Tibial nerve (tissue), 4 donors: ENCODE measurements around the gene LANCL2. TPM values are rescaled to one million over a fixed set of nuclear protein-coding genes. Genes with fewer than 3 reads are reported as not detected.

Experiments
- DNase-seq, 2 donors: peaks; one replicate each; pipeline ENCODE4 v3.0.0-alpha.2; 2019; ENCODE audit warnings: low spot score in 2 of 2
- H3K27ac ChIP-seq, 4 donors: fragments of 200-600 bp; sonication (generic) in 3 of 4; one replicate each; pipeline ENCODE4 v1.5.1; 2017 to 2019; ENCODE audit warnings: mild to moderate bottlenecking in 1 of 4
- H3K27me3 ChIP-seq, 2 donors: fragments of 200-600 bp; sonication (generic) in 1 of 2; one replicate each; pipeline versions ENCODE4 v1.5.1 to v1.6.0; 2017 to 2019
- H3K36me3 ChIP-seq, 3 donors: fragments of 200-600 bp; sonication (generic); one replicate each; pipeline ENCODE4 v1.5.1; 2018 to 2019
- H3K4me1 ChIP-seq, 4 donors: fragments of 200-600 bp; sonication (generic) in 3 of 4; one replicate each; pipeline ENCODE4 v1.5.1; 2017 to 2019
- H3K4me3 ChIP-seq, 4 donors: fragments of 200-600 bp; sonication (generic) in 3 of 4; one replicate each; pipeline ENCODE4 v1.5.1; 2017 to 2019; ENCODE audit warnings: mild to moderate bottlenecking in 1 of 4, moderate library complexity in 1 of 4
- H3K9me3 ChIP-seq, 4 donors: fragments of 200-600 bp; sonication (generic) in 3 of 4; one replicate each; pipeline ENCODE4 v1.5.1; 2017 to 2019
- CTCF ChIP-seq, 5 experiments: fragments of 200-600 bp in 3 of 5; fragments of 450-650 bp in 2 of 5; sonication (generic) in 3 of 5; IDR thresholded peaks; one replicate each; pipeline ENCODE4 v1.5.1; 2016 to 2019; ENCODE audit warnings: antibody characterized with exemption in 5 of 5, mild to moderate bottlenecking in 3 of 5, moderate library complexity in 2 of 5
- EP300 ChIP-seq, 2 donors: sonication (generic); formaldehyde crosslinking; IDR thresholded peaks; one replicate each; pipeline ENCODE4 v1.6.1; 2017; ENCODE audit warnings: antibody characterized with exemption in 2 of 2, mild to moderate bottlenecking in 1 of 2
- POLR2A ChIP-seq, 2 donors: fragments of 450-650 bp; IDR thresholded peaks; one replicate each; pipeline ENCODE4 v1.6.1; 2017; ENCODE audit warnings: antibody characterized with exemption in 2 of 2, mild to moderate bottlenecking in 2 of 2, moderate library complexity in 2 of 2
- WGBS, 2 donors: methylation state at CpG; one replicate each; pipeline ENCODE4 v1.1.5; 2018; 5-methylcytosine and 5-hydroxymethylcytosine counted together
- total RNA-seq, 4 donors: library from RNA; depleted of rRNA; stranded (reverse); fragments of >200 nt; gene quantifications; one replicate each; pipeline ENCODE4 v1.1.0, GENCODE V29; 2016

Gene LANCL2
- total RNA-seq, 4 donors from 2014 or later, result 6.6 to 17.9 (median 12.6) TPM

- H3K27me3 ChIP-seq, result peaks cover 0 to 5% of the 10 kb centered on the region in 2 donors
- 94 to 96% methylated on average over 8 of the region's 8 CpGs for WGBS, 2 donors
- TF ChIP-seq CTCF (IDR thresholded peaks at IDR 0.05), result no peak
- TF ChIP-seq EP300 (IDR thresholded peaks at IDR 0.05), result no peak
- no peak for TF ChIP-seq POLR2A (IDR thresholded peaks at IDR 0.05)
- H3K36me3 ChIP-seq, result peaks cover 0 to 4% (median 0%) of the 10 kb centered on the region in 3 donors
- peaks cover 0 to 12% (median 0%) of the 10 kb centered on the region in 4 donors for H3K9me3 ChIP-seq
- no peak for DNase-seq
- no peak overlapping the region for H3K27ac ChIP-seq
- no peaks in the 10 kb centered on the region for H3K4me1 ChIP-seq
- H3K4me3 ChIP-seq, result no peak overlapping the region
Measured at GRCh38 chr7:55449992-55450535, 84.9 kb downstream of the LANCL2 start.

- Histone ChIP-seq H3K27me3 (peaks cover 0 to 5% of the 10 kb centered on the region in 2 donors), H3K4me3 (no peak overlapping the region), H3K4me1 (no peaks in the 10 kb centered on the region), H3K9me3 (peaks cover 0 to 39% (median 2%) of the 10 kb centered on the region in 4 donors), H3K27ac (no peak overlapping the region), H3K36me3 (peaks cover 0 to 4% (median 0%) of the 10 kb centered on the region in 3 donors)
- TF ChIP-seq EP300 (IDR thresholded peaks at IDR 0.05) (no peak), POLR2A (IDR thresholded peaks at IDR 0.05) (no peak), CTCF (IDR thresholded peaks at IDR 0.05) (no peak)
- DNase-seq, result no peak
- WGBS, 2 donors, result 90 to 94% methylated on average over 4 of the region's 4 CpGs
Measured at GRCh38 chr7:55452971-55453370, 87.8 kb downstream of the LANCL2 start.

DNA sequence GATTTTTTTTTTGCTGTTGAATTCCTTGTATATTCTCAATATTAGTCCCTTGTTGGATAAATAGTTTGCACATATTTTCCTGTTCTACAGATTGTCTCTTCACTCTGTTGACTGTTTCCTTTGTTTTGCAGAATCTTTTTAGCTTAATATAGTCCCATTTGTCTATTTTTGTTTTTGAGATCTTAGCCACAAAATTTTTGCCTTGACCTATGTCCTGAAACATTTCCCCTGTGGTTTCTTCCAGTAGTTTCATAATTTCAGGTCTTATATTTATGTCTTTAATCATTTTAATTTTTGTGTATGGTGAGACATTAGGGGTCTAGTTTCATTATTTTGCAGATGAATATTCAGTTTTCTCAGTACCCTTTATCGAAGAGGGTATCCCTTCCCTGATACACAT, 92.7 kb downstream of the LANCL2 start:
- TF ChIP-seq POLR2A (IDR thresholded peaks at IDR 0.05) (no peak), CTCF (IDR thresholded peaks at IDR 0.05) (no peak)
- 95 to 100% methylated on average over 1 of the region's 1 CpG for WGBS, 2 donors
- H3K4me3 ChIP-seq, result no peak overlapping the region

GRCh38 chr7:55458351-55458750, 93.2 kb downstream of the LANCL2 start:
- Histone ChIP-seq H3K9me3 (peaks cover 0 to 77% (median 2%) of the 10 kb centered on the region in 4 donors), H3K4me3 (no peak overlapping the region), H3K4me1 (no peaks in the 10 kb centered on the region), H3K27me3 (no peaks in the 10 kb centered on the region), H3K36me3 (no peaks in the 10 kb centered on the region), H3K27ac (no peak overlapping the region)
- DNase-seq, result no peak
- TF ChIP-seq CTCF (IDR thresholded peaks at IDR 0.05) (no peak), EP300 (IDR thresholded peaks at IDR 0.05) (no peak), POLR2A (IDR thresholded peaks at IDR 0.05) (no peak)
- 40 to 61% methylated on average over 1 of the region's 1 CpG for WGBS, 2 donors

More for the DNA sequence above, 92.7 kb downstream of the LANCL2 start:
- no peak for DNase-seq
- Histone ChIP-seq H3K36me3 (no peaks in the 10 kb centered on the region), H3K9me3 (peaks cover 0 to 76% (median 2%) of the 10 kb centered on the region in 4 donors), H3K4me1 (no peaks in the 10 kb centered on the region), H3K27ac (no peak overlapping the region), H3K27me3 (no peaks in the 10 kb centered on the region)

- peaks cover 0 to 50% (median 7%) of the 10 kb centered on the region in 3 donors for H3K36me3 ChIP-seq
- no peak for TF ChIP-seq POLR2A (IDR thresholded peaks at IDR 0.05)
- no peaks in the 10 kb centered on the region for H3K27me3 ChIP-seq
- H3K9me3 ChIP-seq, result peaks cover 0 to 39% (median 0%) of the 10 kb centered on the region in 4 donors
- H3K4me1 ChIP-seq, result no peaks in the 10 kb centered on the region
- DNase-seq, result no peak
- 91 to 94% methylated on average over 3 to 4 of the region's 4 CpGs for WGBS, 2 donors
- no peak overlapping the region for H3K4me3 ChIP-seq
- no peak overlapping the region for H3K27ac ChIP-seq
Measured at GRCh38 chr7:55463686-55464262, 98.6 kb downstream of the LANCL2 start.
